GM18505 (cell line): ENCODE measurements around the gene GALNT9.
"Not testable (repeated sequence)": the region's sequence is repeated elsewhere in the genome, so short reads cannot be mapped to it uniquely, and the experiment has no call there.

Experiments
- ATAC-seq: cut with Tn5 transposase; IDR thresholded peaks from one replicate; pipeline ENCODE4 v1.9.1; 2021; ENCODE audit not compliant: unreplicated experiment
- POLR2A ChIP-seq: IDR thresholded peaks from 4 replicates; pipeline ENCODE4 v1.6.1; 2011; ENCODE audit warnings: borderline replicate concordance; ENCODE audit not compliant: insufficient read depth, insufficient read length; ENCODE audit errors: extremely low read depth

Gene GALNT9

DNA sequence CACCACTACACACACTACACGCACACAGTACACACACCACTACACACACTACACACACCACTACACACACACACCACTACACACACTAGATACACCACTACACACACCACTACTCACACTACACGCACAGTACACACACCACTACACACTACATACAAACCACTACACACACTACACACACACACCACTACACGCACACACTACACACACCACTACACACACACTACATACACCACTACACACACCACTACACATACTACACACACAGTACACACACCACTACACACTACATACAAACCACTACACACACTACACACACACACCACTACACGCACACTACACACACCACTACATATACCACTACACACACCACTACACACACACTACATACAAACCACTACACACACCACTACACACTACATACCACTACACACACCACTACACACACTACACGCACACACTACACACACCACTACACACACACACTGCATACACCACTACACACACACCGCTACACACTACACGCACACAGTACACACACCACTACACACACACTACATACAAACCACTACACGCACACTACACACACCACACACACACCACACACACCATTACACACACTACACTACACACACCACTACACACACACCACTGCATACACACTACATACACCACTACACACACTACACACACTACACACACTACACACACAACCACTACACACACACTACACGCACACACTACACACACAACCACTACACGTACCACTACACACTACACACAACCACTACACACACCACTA is 173.4 kb downstream of the GALNT9 start:
- no peak for ATAC-seq
- TF ChIP-seq POLR2A = no peak

DNA sequence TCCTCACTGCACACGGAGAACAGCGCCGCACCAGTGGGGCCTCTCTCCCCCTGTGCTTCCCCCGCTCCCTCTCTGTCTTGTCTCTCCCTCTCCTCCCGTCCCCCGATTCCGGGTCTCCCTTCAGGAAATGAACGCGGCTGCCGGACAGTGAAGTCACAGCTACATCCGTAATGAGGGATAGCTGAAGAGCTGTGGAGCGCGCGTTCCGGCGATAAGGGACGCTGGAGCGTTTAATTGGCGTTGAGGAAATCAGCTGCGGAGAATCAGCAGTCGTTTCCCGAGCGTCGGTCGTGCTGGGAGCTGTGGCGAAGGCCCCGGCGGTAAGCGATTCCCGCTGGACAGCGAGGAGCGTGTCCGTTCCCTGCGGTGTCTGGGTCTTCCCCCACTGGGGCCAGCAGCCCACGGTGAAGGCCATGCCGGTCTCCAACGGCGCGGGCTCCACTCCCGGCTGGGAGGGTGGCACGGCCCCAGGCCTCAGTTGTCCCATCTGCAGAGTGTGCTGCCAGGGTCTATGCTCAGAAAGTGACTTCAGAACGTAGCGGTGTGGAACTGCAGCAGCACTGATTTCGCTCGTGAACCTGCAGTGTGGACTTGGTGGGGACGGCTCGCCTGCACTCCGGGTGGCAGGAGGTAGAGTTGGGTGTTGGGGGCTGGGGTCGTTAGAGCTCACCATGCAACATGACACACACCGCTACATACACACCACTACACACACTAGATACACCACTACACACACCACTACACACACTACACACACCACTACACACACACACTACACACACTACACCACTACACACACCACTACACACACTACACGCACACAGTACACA is 174.2 kb downstream of the GALNT9 start:
- no peak for ATAC-seq
- no peak for TF ChIP-seq POLR2A

DNA sequence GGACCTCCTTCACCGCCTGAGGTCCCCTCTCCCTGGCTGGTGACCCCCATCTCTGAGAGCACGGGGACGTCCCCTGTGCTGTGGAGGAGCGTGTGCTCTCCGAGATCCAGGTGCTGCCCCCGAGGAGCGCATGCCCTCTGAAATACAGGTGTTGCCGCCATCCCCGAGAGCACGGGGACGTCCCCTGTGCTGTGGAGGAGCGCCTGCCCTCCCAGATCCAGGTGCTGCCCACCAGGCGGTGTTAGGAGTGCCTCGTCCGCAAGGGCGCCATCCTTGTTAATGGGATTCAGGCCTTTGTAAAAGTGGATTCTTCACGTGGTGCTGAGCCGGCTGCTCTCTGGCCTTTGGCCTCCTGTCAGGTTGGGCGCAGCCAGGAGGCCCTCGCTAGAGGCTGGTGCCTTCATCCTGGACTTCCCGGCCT is 175.0 kb downstream of the GALNT9 start:
- no peak for TF ChIP-seq POLR2A
- ATAC-seq = peak; percentile 11

DNA sequence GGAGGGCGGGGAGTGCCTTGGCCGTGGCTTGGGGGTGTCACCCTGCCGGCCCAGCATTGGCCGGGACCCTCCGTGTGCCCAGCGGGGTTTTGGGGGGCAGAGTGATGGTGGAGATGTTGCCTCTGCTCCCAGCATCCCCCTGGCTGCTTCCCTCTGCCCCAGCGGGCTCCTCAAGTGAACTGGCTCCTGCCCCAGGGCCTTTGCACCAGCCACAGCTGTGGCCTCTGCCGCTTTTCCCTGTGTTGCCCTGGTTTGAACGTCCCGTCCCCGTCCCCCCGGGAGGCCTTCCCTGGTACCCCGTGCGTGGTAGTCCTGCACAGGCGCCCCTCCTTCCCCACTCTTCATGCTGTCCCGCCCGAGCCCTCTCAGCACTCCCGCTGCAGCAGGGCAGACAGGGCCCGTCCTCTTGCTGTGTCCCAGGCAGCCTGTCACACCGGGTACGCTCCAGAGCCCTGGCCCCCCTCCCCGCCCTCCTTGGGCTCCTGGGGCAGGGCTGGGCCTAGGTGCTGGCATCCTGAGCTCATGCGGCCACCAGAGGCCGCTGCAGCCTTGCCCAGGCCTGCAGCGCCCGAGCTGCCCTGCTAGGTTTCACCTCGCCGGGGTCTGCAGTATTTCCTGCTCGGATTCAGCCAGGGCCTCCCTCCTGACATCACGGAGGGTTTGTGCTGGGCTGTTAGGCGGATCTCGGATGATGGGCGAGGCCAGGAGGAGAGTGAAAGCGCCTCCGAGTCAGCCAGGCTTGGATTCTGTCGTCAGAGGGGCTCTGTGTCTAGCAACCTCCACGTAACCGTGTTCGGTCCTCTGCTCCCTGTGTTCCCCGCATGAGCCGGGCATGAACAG is 175.7 kb downstream of the GALNT9 start:
- TF ChIP-seq POLR2A = no peak
- peak; percentile 76 for ATAC-seq

DNA sequence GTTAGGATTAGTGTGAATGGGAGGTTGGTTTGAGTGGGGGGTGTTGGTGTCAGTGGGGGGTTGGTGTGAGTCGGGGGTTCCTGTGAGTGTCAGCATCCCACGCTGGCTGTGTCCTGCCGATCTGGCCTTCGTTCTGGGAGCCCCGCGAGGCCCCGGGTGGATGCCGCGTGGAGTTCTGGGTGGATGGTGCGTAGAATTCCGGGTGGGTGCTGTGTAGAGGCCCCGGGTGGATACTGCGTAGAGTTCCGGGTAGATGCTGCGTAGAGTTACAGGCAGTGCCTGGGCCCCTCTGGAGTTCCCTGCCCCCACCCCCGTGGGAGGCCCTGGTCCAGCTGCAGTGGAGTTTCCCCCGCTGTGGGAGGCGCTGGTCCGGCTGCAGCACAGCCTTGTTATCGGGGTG is 176.4 kb downstream of the GALNT9 start:
- no peak for ATAC-seq
- TF ChIP-seq POLR2A = no peak

DNA sequence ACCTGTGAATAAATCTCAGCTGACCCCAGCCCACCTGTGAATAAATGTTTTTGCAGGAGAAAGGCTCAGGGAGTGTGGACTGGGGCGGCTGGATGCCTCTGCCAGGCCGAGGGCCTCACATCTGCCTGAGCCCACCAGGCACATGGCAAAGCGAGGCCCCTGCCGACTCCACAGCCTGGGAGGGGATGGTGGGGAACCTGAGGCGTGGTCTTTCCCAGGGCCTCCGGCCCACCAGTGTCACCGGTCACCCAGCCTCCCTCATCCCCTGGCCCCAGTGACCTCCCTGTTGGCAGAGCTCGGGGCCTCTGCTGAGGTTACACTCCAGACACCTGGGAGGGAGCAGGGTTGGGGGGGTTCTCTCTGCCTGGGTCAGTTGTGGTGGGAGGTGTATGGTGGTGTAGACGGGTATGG is 177.0 kb downstream of the GALNT9 start:
- no peak for ATAC-seq
- TF ChIP-seq POLR2A = no peak

DNA sequence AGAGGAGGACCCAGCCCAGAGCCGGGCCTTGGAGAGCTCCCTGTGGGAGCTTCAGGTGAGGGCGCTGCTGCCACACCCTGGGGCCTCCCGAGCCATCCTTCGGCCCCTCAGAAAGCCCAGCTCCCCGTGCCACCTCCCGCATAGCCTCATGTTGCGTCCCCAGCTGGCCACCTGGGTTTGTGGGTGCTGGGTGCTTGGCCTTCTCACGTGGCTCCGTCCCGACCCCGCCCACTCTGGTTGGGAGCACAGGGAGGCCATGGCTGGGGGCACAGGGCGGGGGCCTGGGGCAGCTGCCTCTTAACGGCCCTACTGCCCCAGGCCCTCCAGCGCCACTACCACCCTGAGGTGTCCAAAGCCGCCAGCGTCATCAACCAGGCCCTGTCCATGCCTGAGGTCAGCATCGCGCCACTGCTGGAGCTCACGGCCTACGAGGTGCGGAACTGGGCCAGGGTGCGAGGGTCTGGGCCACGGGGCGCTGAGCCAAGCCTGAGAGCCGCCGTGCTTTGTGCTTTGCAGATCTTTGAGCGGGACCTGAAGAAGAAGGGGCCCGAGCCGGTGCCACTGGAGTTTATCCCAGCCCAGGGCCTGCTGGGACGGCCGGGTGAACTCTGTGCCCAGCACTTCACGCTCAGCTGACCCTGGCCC is 177.5 kb downstream of the GALNT9 start:
- ATAC-seq = no peak
- no peak for TF ChIP-seq POLR2A

DNA sequence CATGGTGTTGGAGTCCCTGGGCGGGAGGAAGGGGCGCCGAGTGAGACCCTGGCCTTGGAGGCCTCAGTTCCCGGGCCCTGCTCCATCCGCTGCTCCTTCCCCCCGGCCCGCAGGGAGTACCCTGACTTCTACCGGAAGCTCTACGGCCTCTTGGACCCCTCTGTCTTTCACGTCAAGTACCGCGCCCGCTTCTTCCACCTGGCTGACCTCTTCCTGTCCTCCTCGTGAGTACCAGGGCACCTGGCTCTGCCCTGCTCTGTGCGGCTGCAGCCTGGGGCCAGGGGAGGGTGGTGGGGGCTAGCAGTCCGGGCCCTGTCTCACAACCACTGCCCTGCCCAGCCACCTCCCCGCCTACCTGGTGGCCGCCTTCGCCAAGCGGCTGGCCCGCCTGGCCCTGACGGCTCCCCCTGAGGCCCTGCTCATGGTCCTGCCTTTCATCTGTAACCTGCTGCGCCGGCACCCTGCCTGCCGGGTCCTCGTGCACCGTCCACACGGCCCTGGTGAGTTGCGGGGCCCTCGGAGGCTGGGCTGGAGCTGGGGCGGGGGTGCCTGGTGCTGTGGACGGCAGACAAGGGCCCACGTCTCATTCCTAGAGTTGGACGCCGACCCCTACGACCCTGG is 178.1 kb downstream of the GALNT9 start:
- no peak for TF ChIP-seq POLR2A
- ATAC-seq = no peak

DNA sequence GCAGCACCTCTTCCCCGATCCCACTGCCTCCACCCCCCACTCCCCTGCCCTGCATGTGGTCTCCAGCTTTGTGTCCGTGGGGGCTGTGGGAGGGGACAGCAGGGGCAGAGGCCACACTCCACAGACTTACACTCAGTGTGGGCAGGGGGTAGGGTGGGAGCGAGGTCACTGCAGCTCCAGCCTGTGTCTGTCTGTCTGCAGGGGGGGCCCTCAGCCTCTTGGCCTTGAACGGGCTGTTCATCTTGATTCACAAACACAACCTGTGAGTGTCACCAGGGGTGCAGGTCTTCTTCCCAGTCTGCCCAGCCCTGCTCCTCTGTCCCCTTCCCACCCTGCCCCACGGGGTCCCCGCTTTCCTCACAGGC is 178.6 kb downstream of the GALNT9 start:
- no peak for ATAC-seq
- TF ChIP-seq POLR2A = no peak

DNA sequence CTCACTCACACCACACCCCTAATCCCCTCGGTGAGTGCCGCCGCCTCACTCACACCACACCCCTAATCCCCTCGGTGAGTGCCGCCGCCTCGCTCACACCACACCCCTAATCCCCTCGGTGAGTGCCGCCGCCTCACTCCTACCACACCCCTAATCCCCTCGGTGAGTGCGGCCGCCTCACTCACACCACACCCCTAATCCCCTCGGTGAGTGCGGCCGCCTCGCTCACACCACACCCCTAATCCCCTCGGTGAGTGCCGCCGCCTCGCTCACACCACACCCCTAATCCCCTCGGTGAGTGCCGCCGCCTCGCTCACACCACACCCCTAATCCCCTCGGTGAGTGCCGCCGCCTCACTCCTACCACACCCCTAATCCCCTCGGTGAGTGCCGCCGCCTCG is 179.9 kb downstream of the GALNT9 start:
- not testable (repeated sequence) for ATAC-seq

DNA sequence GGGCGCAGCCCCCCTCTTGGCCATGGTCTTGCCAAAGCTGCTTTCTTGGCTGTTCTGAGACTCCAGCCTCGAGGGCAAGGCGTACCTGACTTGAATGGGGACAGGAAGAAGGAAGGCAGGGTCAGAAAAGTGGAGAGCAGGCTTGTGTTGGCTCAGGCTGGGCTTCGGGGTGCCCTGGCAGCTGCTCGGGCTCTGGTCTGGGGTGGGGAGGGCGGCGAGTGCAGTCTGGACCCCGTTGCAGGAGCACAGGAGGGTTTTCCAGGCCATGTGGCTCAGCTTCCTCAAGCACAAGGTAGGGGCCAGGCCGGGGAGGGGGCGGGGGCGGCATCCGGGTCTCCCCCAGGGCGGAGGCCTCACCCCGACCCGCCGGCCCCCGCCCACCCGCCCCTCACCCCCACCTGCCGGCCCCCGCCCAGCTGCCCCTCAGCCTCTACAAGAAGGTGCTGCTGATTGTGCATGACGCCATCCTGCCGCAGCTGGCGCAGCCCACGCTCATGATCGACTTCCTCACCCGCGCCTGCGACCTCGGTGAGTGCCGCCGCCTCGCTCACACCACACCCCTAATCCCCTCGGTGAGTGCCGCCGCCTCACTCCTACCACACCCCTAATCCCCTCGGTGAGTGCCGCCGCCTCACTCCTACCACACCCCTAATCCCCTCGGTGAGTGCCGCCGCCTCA is 180.9 kb downstream of the GALNT9 start:
- no peak for ATAC-seq
- no peak for TF ChIP-seq POLR2A
